ENCODE data around the gene BEGAIN.

DNA sequence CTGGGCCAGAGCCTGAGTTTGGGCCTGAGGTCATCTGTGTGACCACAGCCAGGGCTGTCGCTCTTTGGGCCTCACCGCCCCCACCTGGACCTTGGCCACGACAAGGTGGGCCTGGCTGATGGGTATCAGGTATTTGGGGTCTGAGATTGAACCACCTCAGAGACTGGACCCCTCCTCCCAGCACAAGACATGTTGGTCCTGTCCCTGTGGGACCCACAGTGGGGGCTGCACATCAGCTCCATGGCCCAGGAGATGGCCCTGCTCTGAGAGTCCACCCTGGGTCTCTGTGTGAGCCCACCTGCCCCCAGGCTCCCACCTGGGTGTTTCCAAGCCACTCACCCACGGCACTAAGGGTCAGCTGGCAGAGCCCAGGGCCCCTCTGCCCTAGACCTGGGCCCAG lies 20.6 kb downstream of the BEGAIN start:
- TF ChIP-seq, protein P1, sequence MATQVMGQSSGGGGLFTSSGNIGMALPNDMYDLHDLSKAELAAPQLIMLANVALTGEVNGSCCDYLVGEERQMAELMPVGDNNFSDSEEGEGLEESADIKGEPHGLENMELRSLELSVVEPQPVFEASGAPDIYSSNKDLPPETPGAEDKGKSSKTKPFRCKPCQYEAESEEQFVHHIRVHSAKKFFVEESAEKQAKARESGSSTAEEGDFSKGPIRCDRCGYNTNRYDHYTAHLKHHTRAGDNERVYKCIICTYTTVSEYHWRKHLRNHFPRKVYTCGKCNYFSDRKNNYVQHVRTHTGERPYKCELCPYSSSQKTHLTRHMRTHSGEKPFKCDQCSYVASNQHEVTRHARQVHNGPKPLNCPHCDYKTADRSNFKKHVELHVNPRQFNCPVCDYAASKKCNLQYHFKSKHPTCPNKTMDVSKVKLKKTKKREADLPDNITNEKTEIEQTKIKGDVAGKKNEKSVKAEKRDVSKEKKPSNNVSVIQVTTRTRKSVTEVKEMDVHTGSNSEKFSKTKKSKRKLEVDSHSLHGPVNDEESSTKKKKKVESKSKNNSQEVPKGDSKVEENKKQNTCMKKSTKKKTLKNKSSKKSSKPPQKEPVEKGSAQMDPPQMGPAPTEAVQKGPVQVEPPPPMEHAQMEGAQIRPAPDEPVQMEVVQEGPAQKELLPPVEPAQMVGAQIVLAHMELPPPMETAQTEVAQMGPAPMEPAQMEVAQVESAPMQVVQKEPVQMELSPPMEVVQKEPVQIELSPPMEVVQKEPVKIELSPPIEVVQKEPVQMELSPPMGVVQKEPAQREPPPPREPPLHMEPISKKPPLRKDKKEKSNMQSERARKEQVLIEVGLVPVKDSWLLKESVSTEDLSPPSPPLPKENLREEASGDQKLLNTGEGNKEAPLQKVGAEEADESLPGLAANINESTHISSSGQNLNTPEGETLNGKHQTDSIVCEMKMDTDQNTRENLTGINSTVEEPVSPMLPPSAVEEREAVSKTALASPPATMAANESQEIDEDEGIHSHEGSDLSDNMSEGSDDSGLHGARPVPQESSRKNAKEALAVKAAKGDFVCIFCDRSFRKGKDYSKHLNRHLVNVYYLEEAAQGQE (IDR thresholded peaks at IDR 0.05; ENCODE audit: borderline replicate concordance) = no peak
- TF ChIP-seq, protein P2, sequence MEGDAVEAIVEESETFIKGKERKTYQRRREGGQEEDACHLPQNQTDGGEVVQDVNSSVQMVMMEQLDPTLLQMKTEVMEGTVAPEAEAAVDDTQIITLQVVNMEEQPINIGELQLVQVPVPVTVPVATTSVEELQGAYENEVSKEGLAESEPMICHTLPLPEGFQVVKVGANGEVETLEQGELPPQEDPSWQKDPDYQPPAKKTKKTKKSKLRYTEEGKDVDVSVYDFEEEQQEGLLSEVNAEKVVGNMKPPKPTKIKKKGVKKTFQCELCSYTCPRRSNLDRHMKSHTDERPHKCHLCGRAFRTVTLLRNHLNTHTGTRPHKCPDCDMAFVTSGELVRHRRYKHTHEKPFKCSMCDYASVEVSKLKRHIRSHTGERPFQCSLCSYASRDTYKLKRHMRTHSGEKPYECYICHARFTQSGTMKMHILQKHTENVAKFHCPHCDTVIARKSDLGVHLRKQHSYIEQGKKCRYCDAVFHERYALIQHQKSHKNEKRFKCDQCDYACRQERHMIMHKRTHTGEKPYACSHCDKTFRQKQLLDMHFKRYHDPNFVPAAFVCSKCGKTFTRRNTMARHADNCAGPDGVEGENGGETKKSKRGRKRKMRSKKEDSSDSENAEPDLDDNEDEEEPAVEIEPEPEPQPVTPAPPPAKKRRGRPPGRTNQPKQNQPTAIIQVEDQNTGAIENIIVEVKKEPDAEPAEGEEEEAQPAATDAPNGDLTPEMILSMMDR (IDR thresholded peaks at IDR 0.05; ENCODE audit: poor library complexity, severe bottlenecking) = no peak
